ENCODE results near the gene PIPOX.

GRCh38 chr17:29021226-29021625, 21.7 kb upstream of the PIPOX start:
- TF ChIP-seq, protein P1, sequence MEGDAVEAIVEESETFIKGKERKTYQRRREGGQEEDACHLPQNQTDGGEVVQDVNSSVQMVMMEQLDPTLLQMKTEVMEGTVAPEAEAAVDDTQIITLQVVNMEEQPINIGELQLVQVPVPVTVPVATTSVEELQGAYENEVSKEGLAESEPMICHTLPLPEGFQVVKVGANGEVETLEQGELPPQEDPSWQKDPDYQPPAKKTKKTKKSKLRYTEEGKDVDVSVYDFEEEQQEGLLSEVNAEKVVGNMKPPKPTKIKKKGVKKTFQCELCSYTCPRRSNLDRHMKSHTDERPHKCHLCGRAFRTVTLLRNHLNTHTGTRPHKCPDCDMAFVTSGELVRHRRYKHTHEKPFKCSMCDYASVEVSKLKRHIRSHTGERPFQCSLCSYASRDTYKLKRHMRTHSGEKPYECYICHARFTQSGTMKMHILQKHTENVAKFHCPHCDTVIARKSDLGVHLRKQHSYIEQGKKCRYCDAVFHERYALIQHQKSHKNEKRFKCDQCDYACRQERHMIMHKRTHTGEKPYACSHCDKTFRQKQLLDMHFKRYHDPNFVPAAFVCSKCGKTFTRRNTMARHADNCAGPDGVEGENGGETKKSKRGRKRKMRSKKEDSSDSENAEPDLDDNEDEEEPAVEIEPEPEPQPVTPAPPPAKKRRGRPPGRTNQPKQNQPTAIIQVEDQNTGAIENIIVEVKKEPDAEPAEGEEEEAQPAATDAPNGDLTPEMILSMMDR (IDR thresholded peaks at IDR 0.05; ENCODE audit: low read length) = no peak
- TF ChIP-seq EZH2 (IDR thresholded peaks at IDR 0.05; ENCODE audit: borderline replicate concordance, low read length) = no peak
